Right ventricle myocardium inferior (tissue), 1 donor: ENCODE data around the gene SNIP1. TPM values are rescaled to one million over a fixed set of nuclear protein-coding genes. Genes with fewer than 3 reads are reported as not detected.
"Not testable (repeated sequence)": the region's sequence is repeated elsewhere in the genome, so short reads cannot be mapped to it uniquely, and the experiment has no call there.

Experiments
- ATAC-seq: fragments of 200-7000 bp; cut with Tn5 transposase; one replicate; pipeline ENCODE4 v1.9.1; 2020; ENCODE audit warnings: mild to moderate bottlenecking, moderate library complexity
- DNase-seq: peaks from one replicate; pipeline ENCODE4 v3.0.0; 2021; ENCODE audit errors: missing footprints
- intact Hi-C: fragments of 100-400 bp; cut with DNase I; formaldehyde crosslinking; loops from one replicate; pipeline ENCODE4 v1.11.0; 2022
- total RNA-seq: library from RNA; stranded (reverse); fragmentation: NEBNext Ultra II Directional; extraction: Animal tissue kit (Norgen Biotek cat#: 25700); gene quantifications from one replicate; pipeline ENCODE4 v1.2.1, GENCODE V29; 2021
- donor health status: DM: no; HTN: yes; CAD: no; lungs with severe emphysema.

Gene SNIP1
- total RNA-seq, 1 donor from 2014 or later, result 11.8 TPM

- intact Hi-C loops, result no loop called here
- no peak for DNase-seq
- ATAC-seq, result no peak
Observed at GRCh38 chr1:37519613-37520012, 34.5 kb downstream of the SNIP1 start.

DNA sequence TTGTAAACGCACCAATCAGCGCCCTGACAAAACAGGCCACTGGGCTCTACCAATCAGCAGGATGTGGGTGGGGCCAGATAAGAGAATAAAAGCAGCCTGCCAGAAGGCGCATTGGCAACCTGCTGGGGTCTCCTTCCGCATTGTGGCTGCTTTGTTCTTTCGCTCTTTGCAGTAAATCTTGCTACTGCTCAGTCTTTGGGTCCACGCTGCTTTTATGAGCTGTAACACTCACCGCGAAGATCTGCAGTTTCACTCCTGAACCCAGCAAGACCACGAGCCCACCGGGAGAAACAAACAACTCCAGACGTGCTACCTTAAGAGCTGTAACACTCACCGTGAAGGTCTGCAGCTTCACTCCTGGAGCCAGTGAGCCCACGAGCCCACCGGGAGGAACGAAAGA lies 35.2 kb downstream of the SNIP1 start:
- ATAC-seq, DNase-seq, intact Hi-C loops: not testable (repeated sequence)

DNA sequence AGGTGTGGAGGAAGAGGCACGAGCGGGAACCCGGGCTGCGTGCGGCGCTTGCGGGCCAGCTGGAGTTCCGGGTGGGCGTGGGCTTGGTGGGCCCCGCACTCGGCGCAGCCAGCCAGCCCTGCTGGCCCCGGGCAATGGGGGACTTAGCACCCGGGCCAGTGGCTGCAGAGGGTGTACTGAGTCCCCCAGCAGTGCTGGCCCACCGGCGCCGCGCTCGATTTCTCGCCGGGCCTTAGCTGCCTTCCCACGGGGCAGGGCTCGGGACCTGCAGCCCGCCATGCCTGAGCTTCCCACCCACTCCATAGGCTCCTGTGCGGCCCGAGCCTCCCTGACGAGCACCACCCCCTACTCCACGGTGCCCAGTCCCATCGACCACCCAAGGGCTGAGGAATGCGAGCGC lies 35.9 kb downstream of the SNIP1 start:
- intact Hi-C loops, DNase-seq, ATAC-seq: not testable (repeated sequence)

GRCh38 chr1:37517569-37517968 lies 36.5 kb downstream of the SNIP1 start:
- intact Hi-C loops, result no loop called here
- ATAC-seq, result no peak
- DNase-seq, result no peak

DNA sequence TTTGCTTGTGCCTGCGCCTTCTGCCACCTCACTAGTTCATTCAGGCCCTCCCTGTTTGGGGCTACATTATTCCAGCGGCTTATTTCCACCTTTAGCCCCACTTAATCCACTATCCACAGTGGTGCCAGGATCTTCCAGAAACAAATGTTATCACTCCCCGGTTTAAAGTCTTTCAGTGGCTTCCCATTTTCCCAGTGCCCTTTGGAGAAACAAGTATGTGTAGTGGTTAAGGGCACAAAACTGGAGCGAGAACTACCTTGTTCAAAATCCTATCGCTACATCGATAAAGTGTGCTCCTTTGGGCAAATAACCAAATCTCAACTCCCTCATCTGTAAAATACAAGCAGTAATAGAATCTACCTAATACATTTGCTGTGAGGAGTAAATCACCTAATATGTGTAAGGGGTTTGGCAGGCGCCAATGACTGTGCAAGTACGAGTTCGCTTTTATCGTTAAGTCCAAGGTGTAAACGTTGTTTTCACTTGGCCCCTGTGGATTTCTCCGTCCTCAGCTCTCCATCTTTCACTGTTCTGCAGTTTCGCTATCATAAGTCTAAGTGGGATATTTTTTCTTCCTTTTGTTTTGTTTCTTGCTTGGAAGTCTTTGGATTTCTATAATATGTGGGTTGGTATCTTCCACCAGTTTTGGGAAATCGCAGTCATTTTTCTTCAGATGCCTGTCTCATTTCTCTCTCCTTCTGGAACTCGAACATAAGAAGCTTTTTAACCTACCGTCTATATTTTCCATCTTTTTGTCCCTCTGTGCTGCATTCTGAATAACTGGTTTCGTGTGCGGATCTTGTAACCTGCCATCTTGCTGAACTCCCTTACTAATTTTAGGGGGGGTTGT lies 38.7 kb downstream of the SNIP1 start:
- ATAC-seq (no peak), DNase-seq (no peak)
- intact Hi-C loops, result no loop called here

DNA sequence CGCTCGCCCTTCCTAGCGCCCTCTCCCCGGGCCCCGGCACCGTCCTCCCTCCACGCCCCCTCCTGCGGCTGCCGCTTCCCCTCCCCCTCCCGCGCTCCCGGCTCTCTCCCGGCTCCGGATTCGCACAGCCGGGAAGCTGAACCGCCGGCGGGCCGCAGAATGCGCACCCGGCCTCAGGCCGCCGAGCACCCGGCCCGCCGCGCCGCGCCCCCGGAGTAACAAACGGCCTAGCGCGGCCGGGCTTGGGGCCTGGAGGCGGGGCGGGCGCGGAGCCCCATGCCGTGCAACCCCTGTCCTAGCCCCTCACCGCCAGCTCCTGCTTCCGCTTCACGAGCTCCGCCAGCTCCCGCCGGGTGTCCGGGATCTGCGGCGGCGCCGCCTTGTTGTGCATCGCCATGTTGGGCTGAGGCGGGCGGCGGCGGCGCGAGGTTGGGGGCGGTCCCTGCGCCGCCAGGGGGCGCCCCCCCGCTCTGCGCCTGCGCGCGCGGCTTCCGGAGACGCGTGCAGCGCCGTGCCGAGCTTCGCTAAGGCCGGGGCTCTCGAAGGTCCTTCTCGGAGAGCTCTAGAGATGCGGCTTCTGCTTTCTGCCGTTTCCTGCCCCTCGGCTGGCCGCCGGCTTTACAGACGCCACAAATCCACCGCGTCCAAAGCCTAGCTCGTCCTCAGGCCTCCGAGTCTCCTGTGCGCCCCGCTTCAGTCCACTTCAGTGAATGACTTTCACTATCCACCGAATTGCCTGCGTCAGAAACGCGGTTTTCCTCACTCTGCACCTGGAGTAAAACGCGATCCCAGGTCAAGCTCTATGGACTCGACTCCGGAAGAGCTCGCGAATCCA lies 39.5 kb downstream of the SNIP1 start, which contains the start of gene MEAF6:
Gene MEAF6, minus strand, starts transcription at position 417 of the 835 bp plus-strand sequence. Its CDS starts 20 bp downstream, at position 397.
- ATAC-seq (peak; percentile 99), DNase-seq (peak; percentile 94)
- intact Hi-C loops, result loop anchor here (5.0 kb wide), 1 partner anchor 38 kb away; the partner anchor contains the start of gene SNIP1

DNA sequence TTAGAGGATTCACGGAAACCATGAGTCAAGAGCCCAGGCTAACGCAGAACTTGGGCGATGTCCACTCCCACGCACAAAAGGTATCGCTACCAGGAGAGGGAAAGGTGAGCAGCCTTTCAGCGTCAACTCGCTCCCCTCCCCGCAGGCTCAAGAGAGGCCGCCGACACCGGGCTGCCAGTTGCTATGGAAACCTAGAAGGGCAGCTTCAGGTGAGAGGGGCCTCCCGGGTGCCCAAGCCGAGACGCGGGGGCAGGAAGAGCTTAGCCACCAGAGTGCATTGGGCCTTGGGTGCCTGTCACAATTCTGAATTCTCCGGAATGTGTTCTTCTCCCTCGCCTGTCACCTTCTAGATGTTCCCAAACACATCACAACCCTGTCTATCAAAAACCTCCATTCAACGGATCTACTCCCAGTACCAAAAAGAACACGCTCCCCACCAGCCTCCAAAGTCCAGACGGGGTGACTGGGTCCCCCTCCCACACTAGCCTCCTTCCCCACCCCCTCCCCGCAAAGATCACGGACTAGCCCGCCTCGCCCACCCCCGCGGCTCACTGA lies 40.2 kb downstream of the SNIP1 start:
- no peak for DNase-seq
- intact Hi-C loops, result loop anchor here (5.0 kb wide), 1 partner anchor 38 kb away; the partner anchor contains the start of gene SNIP1
- no peak for ATAC-seq

GRCh38 chr1:37509181-37509580 lies 44.9 kb downstream of the SNIP1 start:
- DNase-seq, result no peak
- ATAC-seq, result no peak
- intact Hi-C loops, result no loop called here

GRCh38 chr1:37506740-37507139 lies 47.4 kb downstream of the SNIP1 start:
- DNase-seq, result no peak
- no peak for ATAC-seq
- intact Hi-C loops, result no loop called here

DNA sequence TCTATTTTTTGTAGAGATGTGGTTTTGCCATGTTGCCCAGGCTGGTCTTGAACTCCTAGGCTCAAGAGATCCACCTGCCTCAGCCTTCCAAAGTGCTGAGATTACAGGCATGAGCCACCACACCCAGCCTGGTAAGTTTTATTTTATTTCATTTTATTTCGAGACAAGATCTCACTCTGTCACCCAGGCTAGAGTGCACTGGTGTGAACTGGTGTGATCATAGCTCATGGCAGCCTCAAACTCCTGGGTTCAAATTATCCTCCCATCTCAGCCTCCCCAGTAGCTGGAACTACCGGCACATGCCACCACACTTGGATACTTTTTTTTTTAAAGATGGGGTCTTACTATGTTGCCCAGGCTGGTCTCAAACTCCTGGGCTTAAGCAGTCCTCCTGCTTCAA lies 51.3 kb downstream of the SNIP1 start:
- DNase-seq, intact Hi-C loops, ATAC-seq: not testable (repeated sequence)

DNA sequence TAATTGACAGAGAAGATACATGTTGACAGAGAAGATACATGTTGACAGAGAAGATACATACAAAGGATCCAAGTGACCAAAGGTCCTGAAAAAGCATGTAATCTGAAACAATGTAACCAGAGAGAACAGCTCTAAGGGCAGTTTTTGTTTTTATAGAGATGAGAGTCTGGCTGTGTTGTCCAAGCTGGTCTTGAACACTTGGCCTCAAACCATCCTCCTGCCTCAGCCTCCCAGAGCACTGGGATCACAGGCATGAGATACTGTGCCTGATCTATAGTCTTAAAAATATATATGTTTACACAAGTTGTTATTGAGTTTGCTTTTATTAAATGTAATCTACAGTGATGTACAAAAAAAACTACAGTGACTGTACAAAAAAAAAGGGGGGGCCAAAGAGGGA lies 52.0 kb downstream of the SNIP1 start:
- DNase-seq (no peak), ATAC-seq (no peak)
- intact Hi-C loops, result no loop called here

DNA sequence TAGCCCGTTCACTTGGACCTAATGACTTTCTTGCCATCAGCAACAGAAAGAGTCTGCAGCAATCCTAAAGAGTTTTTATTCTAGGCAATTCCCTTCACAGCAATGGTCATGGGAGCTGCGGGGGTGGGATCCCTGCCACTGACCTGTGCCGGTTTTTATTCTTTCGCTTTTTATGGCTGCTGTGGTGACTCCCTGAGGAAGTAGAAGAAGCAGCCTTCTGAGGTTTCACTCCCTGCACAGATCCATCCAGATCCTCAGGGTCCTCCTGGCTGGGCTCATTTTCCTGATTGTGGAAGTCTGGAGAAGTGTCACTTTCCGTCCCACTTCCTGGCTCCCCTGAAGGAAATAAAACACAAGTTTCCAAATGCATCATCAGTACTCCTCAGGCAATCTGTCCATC lies 52.4 kb downstream of the SNIP1 start:
- intact Hi-C loops, result no loop called here
- ATAC-seq (no peak), DNase-seq (no peak)

GRCh38 chr1:37498872-37499617 lies 55.0 kb downstream of the SNIP1 start:
- intact Hi-C loops, result no loop called here
- DNase-seq, result no peak
- peak; percentile 79 for ATAC-seq

GRCh38 chr1:37497832-37498231 lies 56.3 kb downstream of the SNIP1 start:
- intact Hi-C loops, result no loop called here
- ATAC-seq, result no peak
- no peak for DNase-seq

DNA sequence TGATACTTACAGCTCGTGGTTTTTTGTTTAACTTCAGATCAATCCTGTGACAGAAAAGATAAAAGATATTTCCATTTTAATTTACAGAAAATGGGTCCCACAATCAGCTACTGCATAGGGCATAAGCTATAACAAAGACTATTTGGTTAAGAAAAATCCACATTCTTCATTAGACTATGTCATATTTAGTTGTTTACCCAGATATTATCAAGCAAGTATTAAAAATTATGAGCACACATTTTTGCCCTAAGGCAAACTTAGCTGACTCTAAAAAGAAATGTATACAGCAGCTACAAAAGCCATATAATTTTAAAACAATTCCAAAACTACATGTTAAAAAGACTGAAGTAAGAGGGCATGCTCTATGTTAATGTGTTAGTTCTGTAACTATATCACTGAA lies 58.2 kb downstream of the SNIP1 start:
- intact Hi-C loops, result no loop called here
- ATAC-seq (no peak), DNase-seq (no peak)

GRCh38 chr1:37493336-37494098 lies 60.6 kb downstream of the SNIP1 start:
- DNase-seq, result no peak
- intact Hi-C loops, result no loop called here
- no peak for ATAC-seq

DNA sequence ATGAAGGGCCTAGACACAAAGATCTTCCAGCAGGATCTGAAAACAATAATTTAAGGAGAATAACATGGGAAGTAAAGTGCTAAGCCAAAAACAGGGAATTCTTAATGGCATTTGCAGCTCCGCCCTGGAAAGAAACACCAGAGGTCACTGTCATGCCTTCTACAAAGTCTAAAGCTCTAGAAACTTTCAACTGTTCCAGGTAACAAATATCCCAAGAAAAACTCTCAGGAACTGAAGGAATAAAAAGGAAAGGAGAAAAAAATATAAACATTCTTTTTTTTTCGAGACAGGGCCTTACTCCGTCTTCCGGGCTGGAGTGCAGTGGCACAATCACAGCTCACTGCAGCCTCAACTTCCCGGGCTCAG lies 66.5 kb downstream of the SNIP1 start:
- intact Hi-C loops, result loop anchor here (1.0 kb wide), 1 partner anchor 32 kb away; no protein-coding TSS in a partner anchor

More for the DNA sequence above, 66.5 kb downstream of the SNIP1 start:
- ATAC-seq (no peak), DNase-seq (no peak)
